T-helper 22 cell (primary cell): ENCODE data around the gene LTBP3.

ENCODE experiments used
- DNase-seq: peaks from one replicate; pipeline ENCODE4 v3.0.0-alpha.2; 2020; ENCODE audit warnings: low read depth

Gene LTBP3

DNA sequence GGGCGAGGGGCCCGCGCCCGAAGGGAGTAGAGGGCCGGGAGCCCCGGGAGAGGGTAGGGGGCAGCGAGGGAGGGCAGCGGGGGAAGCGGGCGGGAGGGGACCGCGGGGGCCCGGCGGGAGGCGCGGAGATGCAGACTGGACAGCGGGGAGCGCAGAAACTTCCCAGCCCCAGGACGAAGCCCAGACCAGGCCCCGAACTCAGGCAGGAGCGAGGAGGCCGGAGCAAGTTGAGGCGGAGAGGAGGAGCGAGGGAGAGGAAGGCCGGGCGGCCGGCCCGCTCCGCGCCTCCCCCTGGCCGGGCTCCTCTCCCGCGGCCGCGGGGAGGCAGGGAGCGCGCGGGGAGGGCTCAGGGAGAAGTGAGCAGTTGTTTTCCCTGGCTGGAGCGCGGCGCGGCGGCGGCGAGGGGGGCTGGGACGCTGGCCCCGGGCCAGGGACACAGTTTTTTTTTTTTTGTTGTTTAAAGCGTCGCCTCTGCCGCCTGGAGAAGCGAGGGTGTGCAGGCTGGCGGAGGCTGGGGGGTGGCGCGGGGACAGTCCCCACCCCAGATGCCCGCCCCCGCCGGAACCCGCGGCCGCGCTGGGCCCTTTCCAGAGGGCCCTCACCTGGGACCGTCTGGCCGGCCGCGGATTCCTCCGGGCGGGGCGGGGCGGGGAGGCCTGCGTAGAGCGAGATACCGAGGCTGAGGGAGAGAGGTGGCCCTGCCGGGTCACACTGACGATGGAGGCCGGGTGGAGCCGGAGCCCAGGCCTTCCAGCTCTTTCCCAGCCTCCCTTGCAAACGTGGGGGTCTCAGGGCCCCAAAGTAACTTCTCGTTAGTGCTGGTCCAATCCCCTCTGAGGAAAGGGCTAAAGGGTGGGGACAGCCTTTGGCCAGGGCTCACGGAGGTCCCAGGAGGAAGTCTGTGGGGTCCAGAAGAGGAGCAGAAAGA is at the start of gene LTBP3:
Gene LTBP3, minus strand, starts transcription at position 358 of the 928 bp plus-strand sequence. CDS start 400 bp downstream, outside the sequence.
- DNase-seq, result peak; percentile 41

DNA sequence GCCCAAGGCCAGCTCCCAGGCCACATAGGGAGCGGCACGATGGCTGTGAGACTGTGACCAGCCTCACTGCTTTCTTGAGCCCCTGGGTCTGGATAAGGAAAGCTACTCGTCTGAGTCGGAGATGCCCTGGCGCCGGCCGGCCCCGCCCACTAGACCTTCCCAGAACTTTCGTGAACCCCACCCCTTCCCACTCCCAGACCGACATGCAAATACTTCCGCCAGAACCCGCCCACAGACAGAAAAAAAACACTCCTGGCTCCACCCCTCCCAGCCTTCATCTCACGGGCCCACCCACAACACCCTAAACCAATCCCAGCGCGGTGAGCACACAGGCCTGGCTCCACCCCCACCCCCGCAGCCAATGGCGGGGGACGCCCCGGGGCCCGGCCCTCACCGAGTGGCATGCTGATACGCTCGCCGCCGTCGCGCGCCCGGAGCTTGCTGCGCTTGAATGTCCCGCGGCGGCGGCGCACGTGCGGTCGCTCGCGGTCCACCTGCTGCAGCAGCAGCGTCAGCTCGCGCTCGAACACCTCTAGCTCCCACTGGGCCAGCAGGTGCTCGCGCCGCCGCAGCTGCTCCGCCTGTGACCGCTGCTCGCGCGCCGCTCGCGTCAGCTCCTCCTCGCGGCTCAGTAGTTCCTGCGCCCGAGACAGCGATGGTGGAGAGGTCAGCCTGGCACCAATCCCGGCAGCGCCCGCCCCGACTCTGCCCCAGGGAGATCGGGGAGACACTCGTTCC is 48.9 kb upstream of the LTBP3 start:
- no peak for DNase-seq

DNA sequence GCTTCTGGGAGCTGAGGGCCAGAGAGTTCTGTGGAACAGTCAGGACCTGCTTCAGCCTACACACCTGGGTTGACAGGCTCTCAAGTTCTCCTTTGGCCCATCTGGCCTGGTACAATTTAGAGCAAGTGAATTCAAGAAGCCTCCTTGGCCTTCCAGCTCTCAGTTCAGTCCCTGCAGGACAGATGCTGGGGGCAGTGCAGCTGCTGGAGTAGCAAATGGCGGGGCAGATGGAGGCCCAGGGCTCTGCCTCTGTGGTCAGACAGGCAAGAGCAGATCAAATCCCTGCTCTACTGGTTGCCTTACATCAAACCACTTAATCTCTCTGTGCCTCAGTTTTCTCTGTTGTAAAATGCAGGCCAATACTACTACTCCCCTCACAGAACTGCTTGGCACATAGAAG is 46.1 kb upstream of the LTBP3 start:
- no peak for DNase-seq

DNA sequence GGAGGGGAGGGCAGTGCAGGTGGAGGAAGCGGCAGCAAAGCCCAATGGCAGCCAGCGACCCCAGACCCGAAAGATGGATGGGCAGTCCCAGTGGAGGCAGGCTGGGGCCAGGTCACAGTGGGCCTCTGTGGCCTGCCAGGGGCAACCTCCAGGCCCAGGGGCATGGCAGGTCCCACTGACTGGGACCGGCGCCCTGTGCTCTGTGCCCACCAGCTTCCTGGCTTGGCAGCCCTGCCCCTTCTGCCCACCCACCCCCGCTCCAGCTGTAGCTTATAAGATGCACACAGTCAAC is 41.7 kb upstream of the LTBP3 start:
- no peak for DNase-seq

DNA sequence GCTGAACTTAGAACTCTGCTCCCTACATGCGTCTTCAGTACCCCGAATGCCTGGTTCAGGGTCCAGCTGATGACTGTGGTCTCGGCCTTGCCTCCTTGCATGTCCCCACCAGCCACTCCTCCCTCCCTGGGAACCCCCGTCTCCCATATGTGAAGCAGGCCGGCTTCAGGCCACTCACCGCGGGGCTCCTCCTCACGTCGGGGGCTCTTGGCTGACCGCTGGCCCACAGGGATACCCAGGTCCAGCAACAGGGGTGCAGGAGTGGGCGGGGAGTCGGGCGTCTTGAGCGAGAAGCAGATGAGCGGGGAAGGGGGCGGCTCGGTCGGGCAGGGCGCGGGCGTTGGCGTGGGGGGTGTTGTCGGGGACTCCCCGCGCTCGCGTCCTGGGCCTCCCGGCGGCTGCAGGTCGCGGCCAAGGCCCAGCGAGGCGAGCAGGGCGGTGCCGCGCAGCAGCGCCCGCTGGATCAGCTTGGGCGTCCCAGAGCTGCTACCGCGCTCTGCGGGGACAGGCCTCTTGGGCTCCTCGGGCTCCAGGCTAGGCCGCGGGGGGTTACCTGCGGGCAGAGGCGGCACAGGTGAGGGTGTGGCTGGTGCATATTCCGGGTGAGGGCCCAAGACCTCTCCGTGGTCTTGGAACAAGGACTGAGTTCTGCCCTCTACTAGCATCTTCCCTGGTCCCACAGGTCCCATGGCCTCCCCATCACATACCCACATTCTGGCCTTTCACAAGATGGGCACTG is 41.2 kb upstream of the LTBP3 start:
- no peak for DNase-seq

DNA sequence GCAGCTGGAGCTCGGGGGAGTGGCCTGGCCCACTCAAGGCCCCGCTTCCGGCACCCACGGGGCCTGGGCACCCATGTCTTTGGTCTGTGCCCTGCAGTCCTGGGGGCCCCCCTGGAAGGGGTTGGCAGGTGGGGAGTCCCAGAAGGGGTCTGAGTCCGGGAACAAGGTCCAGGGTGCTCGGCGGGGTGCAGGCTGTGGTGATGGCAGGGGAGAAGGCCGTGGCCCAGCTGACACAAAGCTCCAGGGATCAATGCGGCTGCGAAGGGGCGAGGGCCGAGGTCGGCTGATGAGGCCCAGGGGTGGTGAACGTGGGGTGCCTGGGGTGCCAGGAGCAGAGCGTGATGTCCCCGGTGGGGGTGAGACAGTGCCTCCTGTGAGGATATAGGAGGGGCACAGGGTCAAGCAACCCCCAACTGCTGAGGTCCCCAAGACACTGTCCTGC is 40.1 kb upstream of the LTBP3 start:
- DNase-seq, result no peak

DNA sequence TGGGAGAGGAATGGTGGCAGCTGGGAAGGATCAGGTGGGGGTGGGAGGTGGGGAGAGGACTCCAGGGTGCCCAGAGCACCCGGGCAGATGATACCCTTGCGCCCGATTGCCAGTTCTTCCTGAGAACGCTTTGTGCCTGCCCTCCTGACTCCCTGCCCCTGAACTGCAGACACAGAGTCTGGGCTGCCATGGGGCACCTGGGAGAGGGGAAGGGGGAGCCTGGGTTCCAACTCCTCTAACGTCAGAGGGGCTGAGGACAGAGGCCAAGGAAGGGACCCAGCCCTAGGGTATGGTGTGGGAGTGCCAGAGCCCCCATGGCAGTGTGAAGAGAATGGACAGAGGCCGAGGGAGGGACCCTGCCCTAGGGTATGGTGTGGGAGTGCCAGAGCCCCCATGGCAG is 38.4 kb upstream of the LTBP3 start:
- DNase-seq, result no peak

DNA sequence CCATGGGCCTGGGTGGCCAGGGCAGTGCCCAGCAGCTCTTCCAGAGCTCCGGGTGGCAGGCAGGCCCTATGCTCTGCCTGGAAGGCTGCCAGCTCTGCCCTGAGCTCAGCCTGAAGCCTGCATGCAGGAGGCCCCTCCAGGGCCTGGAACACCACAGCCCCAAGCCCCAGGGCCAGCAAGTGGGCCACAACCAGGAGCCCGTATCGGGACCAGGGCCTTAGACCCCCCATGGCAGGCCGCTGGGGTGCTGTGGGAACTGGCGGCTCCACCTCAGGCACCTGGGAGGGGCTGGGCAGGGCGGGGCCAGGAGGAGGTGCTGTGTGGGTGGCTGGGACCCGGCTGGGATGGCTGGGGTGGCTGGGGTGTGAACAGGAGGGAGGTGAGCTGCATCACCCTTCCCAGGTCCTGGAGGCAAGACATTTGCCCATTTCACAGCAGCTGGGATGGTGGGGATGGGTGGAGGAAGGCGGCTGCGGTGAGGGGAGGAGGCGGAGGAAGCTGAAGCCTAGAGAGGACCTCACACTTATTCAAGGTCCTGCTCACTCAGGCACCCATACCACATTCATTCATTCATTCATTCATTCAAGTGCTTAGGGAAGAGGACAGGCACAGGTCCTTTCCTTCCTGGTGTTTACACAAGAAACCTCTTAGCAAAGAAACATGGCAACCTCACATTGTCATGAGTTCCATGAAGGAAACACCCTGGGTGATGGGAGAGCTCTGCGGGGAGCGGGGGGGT is 37.6 kb upstream of the LTBP3 start, which contains the start of gene KCNK7:
Gene KCNK7, minus strand, starts transcription at position 258 of the 739 bp plus-strand sequence. Its CDS starts 28 bp downstream, at position 230.
- DNase-seq, result no peak

DNA sequence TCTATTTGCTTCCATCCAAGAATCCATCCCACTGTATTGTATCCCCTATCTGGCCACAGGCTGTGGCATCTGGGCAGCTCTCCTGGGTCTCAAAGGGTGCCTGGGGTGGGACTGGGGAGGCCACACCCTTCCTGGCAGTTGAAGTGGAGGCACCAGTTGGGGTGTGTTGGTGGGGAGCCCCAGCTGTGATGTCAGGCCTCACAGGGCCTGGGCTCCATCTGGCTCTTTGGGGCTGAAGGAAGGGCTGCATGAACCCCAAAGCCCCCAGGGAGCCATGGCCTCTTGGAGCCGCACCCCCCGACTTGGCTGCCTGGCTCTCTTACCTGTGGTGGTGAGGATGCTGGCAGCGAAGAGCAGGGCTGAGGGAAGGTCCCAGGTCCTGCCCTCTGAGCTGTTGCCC is 37.0 kb upstream of the LTBP3 start:
- DNase-seq, result no peak

DNA sequence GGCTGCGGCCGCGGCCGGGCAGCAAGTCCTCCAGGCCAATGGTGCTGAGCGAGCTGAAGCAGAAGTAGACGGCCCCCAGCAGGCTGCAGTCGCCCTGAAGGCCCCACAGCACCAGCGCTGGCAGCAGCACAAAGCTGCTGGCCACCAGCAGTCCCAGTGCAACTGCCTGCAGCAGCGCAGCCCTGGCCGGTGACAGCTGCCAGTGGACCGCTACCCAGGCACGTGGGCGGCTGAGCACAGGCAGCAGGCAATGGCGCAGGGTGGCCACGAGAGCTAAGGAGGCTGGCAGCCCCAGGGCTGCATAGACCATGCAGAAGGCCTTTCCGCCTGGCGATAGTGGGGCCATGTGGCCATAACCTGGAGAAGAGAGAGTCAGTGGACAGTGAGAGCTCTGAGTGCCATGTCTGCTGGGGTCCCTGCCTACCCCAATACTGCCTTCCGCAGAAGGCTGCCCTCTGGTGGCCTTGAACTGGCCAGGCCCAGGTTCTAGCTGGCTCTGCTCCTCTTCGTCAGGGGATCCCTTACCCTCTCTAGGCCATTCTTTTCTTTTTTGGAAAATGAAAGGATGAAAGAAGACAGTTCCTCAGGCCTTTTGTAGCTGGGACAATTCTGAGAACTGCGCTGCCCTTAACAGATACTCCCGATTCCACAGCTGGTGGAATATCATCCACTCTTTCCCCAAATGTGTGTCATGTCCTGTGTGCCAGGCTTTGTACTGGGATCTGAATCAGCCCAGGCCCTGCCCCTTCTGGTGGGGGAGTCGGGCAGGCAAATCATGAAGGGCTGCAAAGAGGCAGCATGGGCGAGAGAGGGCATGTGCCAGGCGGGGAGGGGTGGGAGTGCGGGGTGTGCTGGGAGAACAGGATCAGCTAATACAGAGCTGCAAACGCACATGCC is 35.6 kb upstream of the LTBP3 start:
- no peak for DNase-seq

DNA sequence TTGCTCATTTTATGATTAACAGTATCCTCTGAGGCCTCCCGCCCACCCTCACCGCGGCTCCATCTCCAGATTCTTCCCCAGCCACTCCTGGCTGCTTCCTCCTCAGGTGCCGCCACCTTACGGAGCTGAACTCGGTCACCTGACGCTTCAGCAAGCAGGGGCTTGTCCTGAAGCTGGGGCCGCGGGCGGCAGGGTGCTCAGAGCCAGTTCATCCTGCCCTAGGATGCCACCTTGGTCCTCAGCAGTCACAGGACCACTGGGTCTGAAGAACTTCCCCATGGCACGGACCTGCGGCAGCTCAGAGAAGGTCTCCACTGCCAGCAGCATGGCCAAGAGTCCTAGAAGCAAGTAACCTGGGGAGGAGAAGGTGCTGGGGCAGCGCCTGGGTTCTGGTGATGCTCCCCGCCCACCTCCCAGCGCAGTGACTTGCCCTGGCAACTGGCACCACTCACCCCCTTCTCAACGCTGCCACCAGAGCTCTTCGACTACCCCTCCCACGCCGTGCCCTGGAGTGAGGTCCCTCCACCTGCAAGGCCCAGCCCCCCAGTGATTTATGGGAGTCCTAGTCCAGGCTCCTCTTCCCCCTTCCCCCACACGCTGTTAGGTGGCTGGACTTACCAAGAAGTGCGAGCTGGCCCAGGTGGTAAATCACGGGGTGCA is 34.8 kb upstream of the LTBP3 start:
- DNase-seq, result no peak

DNA sequence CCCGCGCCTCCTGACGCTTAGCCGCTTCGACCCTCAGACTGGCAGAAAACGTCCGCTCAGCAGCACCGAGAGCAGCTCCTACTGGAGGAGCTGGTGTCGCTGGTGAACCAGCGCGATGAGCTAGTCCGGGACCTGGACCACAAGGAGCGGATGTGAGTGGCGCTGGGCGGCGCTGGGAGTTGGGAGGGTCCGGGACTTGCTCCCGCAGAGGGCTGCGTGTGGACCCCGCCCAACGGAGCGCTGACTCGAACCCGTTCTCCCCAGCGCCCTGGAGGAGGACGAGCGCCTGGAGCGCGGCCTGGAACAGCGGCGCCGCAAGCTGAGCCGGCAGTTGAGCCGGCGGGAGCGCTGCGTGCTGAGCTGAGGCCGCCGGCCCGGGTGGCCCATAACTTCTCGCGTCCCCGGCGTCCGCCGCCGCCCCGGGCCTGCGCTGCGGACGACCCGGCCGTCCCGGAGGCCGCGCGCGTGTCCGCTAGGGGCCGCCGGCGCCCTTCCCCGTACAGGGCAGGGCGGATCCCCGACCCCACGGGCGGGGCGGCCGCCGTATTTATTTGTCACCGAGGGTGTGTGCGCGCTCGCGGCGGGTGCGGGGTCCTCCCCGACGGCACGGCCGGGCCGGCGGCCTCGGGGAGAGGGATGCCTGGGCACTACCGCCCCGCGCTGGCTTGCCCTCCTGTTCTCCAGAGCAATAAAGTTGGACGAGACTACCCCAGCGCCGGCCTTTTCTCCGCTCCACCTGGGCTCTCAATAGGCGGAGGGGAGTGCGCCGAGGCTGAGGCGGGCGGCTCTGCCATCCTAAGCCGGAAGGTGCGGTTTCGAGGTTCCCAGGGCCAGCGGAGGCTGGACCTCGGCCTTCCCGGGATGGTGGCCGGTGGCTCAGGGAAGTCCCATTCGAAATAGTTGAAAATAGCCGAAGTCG is 34.0 kb upstream of the LTBP3 start:
- DNase-seq, result no peak

DNA sequence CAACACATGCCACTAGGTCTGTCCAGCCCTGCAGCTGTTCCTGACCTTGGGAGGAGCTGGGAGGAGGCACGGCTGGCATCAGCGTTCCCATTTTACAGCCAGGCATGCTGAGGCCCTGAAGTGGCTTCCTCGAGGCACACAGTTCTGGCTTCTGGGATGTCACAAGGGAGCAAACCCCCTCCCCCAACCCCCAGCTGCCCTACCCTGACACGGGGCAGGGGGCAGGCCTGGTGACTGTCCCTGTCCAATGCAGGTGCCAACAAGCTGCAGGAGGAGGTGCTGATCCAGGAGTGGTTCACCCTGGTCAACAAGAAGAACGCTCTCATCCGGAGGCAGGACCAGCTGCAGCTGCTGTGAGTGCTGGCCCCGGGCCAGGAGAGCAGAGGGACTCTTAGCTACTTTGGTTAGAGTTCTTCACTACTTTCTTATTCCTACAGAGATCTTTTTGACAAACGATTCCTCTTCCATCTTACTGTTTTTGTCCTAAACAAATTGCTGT is 32.1 kb upstream of the LTBP3 start:
- DNase-seq, result no peak

DNA sequence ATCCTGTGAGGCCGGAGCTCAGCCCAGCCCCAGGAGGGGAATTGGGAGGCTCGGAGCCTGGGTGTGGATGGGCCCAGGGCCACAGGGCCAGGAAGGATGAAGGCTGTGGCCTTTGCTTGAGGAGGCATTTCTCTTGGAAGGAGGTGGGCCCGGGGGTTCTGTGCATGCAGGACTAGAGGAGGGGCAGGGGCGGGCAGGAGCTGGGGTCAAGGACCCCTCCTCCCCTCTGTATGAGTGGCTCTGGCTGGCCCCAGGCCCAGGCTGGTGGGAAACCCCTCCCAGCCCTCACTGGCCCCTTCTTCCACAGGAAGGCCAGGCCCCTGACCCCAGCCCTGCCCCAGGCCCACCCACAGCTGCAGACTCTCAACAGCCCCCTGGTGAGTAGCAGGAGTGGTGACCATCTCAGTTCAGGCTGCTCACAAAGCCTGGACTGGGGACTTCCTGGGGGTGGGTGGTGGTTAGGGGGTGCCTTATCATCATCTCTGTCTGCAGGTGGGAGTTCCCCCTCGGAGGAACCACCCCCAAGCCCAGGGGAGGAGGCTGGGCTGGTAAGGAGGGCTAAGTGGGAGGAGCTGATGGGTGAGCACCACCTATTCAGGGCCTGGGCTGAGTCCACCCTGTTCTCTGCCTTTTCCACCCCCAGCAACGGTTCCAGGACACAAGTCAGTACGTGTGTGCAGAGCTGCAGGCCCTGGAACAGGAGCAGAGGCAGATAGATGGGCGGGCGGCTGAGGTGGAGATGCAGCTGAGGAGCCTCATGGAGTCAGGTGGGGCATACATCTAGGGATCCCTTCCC is 31.5 kb upstream of the LTBP3 start:
- no peak for DNase-seq

DNA sequence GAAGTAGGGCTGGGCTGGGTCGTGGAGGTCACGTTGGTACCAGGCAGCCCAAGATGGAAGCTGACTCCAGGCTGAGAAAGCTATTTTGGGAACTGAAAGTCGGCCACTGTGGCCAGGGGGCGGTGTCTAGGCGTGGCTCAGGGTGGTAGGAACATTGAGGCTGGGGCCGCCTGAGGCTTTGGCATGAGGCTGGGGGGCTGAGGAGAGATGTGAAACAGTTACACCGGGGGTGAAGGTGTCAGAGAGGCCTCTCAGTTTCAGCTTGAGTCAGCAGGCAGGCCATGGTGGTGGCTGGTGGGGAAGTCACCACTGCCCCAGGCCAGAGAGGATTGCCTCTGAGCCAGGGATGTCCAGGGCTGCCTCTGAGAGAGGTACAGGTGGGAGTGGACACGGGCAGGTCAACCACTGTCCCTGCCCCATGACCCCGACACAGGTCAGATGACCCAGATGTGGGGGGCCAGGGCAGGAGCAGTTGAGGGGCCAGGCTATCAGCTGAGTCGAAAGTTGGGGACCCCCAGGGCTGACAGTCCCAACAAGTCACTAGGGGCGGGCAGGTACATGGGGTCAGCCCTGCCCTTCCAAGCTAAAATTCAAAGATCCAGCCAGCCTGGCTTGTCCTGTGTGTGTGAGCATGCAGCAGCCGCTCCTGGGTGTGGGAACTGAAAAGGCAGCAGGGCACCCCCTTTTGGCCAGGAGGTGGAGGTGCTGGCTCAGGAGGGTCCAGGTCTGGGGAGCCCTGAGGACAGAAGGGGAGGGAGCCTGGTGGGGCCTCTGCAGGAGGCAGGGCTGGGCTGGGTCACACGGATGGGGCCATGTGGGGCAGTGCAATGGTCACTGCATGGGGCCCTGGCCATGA is 30.3 kb upstream of the LTBP3 start:
- peak; percentile 60 for DNase-seq

DNA sequence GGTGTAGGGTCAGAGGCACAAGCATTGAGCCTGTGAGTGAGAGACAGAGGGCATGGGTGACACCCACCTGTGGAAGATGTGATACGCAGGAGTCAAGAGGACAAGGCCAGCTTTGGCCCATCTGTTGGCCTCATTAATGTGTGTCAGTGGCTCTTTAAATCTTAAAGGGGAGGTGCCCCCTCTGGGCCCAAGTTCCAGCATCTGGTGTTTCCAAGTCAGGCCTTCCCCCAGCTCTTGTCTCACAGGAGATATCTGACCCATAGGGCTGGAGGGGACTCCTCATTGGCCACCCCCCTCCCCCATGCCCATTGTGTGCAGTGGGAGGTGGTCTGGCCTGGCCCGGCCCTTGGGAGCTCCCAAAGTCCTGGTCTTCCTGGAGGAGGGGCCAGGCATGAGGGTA is 28.5 kb upstream of the LTBP3 start:
- no peak for DNase-seq

DNA sequence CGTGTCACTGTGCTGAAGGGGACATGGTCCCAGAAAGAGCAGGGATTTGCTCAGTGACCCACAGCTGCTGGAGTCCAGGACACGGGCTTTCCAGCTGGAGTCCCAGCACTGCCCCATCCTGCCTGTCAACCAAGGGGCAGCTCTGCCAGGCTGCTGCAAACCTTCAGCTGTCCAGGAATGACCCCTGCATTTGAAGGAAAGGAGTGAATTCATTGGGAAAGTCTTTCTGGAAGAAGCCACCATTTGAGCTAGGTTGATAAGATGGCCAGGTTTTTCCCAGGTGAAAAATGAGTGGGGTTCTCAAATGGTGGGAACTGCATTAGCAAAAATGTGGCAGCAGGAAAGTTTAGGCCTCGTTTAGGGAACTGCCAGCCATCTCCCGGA is 28.1 kb upstream of the LTBP3 start:
- no peak for DNase-seq
